ENCODE results near the gene TMEM181.
"Not testable (repeated sequence)": the region's sequence is repeated elsewhere in the genome, so short reads cannot be mapped to it uniquely, and the experiment has no call there.

Gene TMEM181

DNA sequence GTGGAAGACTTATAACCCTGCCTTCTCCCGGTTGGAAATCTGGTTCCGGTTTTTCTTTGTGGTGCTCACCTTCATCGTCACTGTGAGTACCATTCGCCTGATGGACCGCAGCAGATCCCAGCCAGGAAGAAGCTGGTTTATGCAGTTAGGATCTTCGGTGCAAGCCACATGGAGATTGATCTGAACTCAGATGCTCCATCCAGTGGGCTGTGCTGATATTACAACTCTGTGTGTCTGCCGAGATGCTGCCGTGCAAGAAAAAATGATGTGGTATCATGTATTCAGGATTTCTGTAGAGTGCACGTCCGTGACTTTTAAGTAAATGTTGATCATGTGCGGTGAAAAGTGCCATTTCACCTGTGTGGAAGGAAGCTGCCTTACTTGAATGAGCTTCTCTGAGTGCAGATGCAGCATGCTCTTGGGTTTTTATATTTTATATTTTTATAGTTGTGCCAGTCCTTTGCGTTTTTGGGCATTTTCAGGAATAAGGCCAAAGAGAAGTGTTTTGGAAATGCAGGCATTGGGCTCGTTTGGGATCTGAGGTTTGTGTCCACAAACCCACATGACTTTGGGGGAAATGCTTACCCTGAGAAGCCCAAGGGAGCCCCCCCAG, 45.5 kb downstream of the TMEM181 start:
- TF ChIP-seq CTCF (IDR thresholded peaks at IDR 0.05; ENCODE audit: low read depth, low read length), result peak; percentile 73
- H3K36me3 ChIP-seq, result peaks cover 62% of the 10 kb centered on the region
- peak; percentile 82 for DNase-seq
- H3K27me3 ChIP-seq (ENCODE audit: insufficient read depth, low read depth, severe bottlenecking), result no peaks in the 10 kb centered on the region
- no peak overlapping the region for H3K4me3 ChIP-seq (ENCODE audit: low read depth, low read length)
- no peak overlapping the region for H3K27ac ChIP-seq
- no peaks in the 10 kb centered on the region for H3K9me3 ChIP-seq (ENCODE audit: severe bottlenecking)

GRCh38 chr6:158606011-158606410, 46.1 kb downstream of the TMEM181 start:
- peaks cover 60% of the 10 kb centered on the region for H3K36me3 ChIP-seq

GRCh38 chr6:158606935-158607334, 47.0 kb downstream of the TMEM181 start:
- TF ChIP-seq CTCF (IDR thresholded peaks at IDR 0.05; ENCODE audit: low read depth, low read length), result no peak
- H3K36me3 ChIP-seq, result peaks cover 59% of the 10 kb centered on the region
- DNase-seq, result no peak
- no peaks in the 10 kb centered on the region for H3K9me3 ChIP-seq (ENCODE audit: severe bottlenecking)
- no peak overlapping the region for H3K4me3 ChIP-seq (ENCODE audit: low read depth, low read length)
- no peak overlapping the region for H3K27ac ChIP-seq
- no peaks in the 10 kb centered on the region for H3K27me3 ChIP-seq (ENCODE audit: insufficient read depth, low read depth, severe bottlenecking)

More at GRCh38 chr6:158606011-158606410, 46.1 kb downstream of the TMEM181 start:
- not testable (repeated sequence) for DNase-seq; H3K27ac ChIP-seq; H3K27me3 ChIP-seq (ENCODE audit: insufficient read depth, low read depth, severe bottlenecking); H3K9me3 ChIP-seq (ENCODE audit: severe bottlenecking); H3K4me3 ChIP-seq (ENCODE audit: low read depth, low read length)

DNA sequence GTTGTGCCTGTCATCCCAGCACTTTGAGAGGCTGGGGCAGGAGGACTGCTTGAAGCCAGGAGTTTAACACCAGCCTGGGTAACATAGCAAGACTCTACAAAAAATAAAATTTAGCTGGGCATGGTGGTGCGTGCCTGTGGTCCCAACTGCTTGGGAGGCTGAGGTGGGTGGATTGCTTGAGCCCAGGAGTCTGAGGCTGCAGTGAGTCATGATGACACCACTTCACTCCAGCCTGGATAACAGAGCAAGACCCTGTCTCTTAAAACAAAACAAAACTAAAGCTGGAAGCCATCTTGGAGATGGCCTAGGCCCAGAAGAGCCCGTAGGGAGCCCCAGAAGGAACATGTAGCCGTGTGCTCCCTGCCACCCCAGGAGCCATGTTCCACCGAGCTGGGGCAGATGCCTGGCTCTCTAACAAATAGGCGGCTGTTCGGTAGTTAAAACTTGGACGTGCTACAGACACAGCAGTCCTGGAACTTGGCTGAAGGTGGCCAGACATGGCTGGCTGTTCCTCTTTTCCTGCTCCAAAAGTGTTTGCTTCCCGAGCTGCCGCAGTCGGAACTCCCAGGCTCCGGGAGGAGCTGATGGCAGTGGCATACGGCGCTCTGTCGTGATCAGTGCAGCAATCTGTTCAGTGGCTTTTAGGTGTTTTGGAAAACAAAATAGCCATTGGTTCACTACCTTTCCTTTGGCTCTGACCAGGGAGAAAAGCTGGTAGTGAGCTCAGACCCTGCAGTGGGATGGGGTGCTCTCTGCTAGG, 47.7 kb downstream of the TMEM181 start:
- TF ChIP-seq CTCF (IDR thresholded peaks at IDR 0.05; ENCODE audit: low read depth, low read length), result no peak
- H3K4me3 ChIP-seq (ENCODE audit: low read depth, low read length), result no peak overlapping the region
- peaks cover 61% of the 10 kb centered on the region for H3K36me3 ChIP-seq
- DNase-seq, result no peak
- H3K27me3 ChIP-seq (ENCODE audit: insufficient read depth, low read depth, severe bottlenecking), result no peaks in the 10 kb centered on the region
- no peaks in the 10 kb centered on the region for H3K9me3 ChIP-seq (ENCODE audit: severe bottlenecking)
- H3K27ac ChIP-seq, result no peak overlapping the region

DNA sequence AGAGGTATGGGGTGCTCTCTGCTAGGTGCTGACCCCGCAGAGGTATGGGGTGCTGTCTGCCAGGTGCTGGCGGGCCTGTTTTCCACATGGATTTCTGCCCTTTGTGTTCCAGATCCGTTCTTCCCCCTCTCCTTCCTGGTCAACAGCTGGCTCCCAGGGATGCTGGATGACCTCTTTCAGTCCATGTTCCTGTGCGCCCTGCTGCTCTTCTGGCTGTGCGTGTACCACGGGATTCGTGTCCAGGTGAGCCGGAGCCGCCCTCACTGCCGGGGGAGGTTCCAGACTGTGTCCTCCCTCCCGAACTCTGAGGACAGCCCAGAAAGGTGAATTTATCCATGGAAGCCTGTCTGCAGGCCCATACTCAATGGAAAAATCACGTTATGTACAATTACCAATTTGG, 48.3 kb downstream of the TMEM181 start:
- no peak for TF ChIP-seq CTCF (IDR thresholded peaks at IDR 0.05; ENCODE audit: low read depth, low read length)

GRCh38 chr6:158609455-158610155, 49.7 kb downstream of the TMEM181 start:
- TF ChIP-seq CTCF (IDR thresholded peaks at IDR 0.05; ENCODE audit: low read depth, low read length), result no peak
- H3K36me3 ChIP-seq, result peaks cover 79% of the 10 kb centered on the region
- no peak overlapping the region for H3K4me3 ChIP-seq (ENCODE audit: low read depth, low read length)
- no peaks in the 10 kb centered on the region for H3K9me3 ChIP-seq (ENCODE audit: severe bottlenecking)
- H3K27me3 ChIP-seq (ENCODE audit: insufficient read depth, low read depth, severe bottlenecking), result no peaks in the 10 kb centered on the region
- no peak for DNase-seq
- no peak overlapping the region for H3K27ac ChIP-seq

More for the DNA sequence above, 48.3 kb downstream of the TMEM181 start:
- Histone ChIP-seq H3K27ac (no peak overlapping the region), H3K36me3 (peaks cover 66% of the 10 kb centered on the region), H3K27me3 (ENCODE audit: insufficient read depth, low read depth, severe bottlenecking) (no peaks in the 10 kb centered on the region), H3K4me3 (ENCODE audit: low read depth, low read length) (no peak overlapping the region), H3K9me3 (ENCODE audit: severe bottlenecking) (no peaks in the 10 kb centered on the region)
- no peak for DNase-seq

Measured in WERI-Rb-1 (cell line).